C4-2B (cell line): ENCODE measurements around the gene CACNA2D3.

Experiments used
- CTCF ChIP-seq: fragments of 450-650 bp; conservative IDR thresholded peaks from 2 replicates; pipeline ENCODE4 v1.5.1; 2017; ENCODE audit warnings: mild to moderate bottlenecking
- ZFX ChIP-seq: fragments of 450-650 bp; IDR thresholded peaks from 2 replicates; pipeline ENCODE4 v1.6.1; 2017

GRCh38 chr3:54484334-54484733 is 362.0 kb downstream of the CACNA2D3 start:
- TF ChIP-seq CTCF (no peak), ZFX (no peak)
